IMR-90 (cell line): ENCODE results near the gene NAV2. TPM values are rescaled to one million over a fixed set of nuclear protein-coding genes. Genes with fewer than 3 reads are reported as not detected.

ENCODE experiments used
- ATAC-seq: fragments of 200-7000 bp; cut with Tn5 transposase; 2 replicates; pipeline ENCODE4 v1.9.1; 2020; ENCODE audit warnings: low read depth, mild to moderate bottlenecking, moderate library complexity
- BruUV-seq: library from RNA; stranded (reverse); fragments of 400-500 nt; replicated peaks from 2 replicates; lab custom pipeline; 2021; lab: Mats Ljungman, UMichigan
- CTCF ChIA-PET: fragments of 300-600 bp; formaldehyde crosslinking; extraction: SDS; loops from one replicate; lab custom pipeline; 2021; ENCODE audit warnings: antibody characterized with exemption; lab: Yijun Ruan, JAX
- POLR2A ChIA-PET: fragments of 300-600 bp; sonication (Branson Sonifier 250); formaldehyde crosslinking; loops from one replicate; lab custom pipeline; 2022; ENCODE audit warnings: antibody characterized with exemption; ENCODE audit not compliant: unreplicated experiment; lab: Charles Lee
- DNase-seq: peaks from one replicate; pipeline ENCODE4 v3.0.0; 2013
- H2AFZ ChIP-seq: replicated peaks from 2 replicates; pipeline ENCODE3; 2013; ENCODE audit warnings: low read length, mild to moderate bottlenecking; ENCODE audit not compliant: poor library complexity
- H2AK5ac ChIP-seq: 2 replicates; pipeline ENCODE4 v1.6.1; 2013; ENCODE audit warnings: low read depth, low read length, inconsistent platforms
- H2AK9ac ChIP-seq: replicated peaks from 2 replicates; pipeline ENCODE3; 2013; ENCODE audit warnings: mild to moderate bottlenecking, low read depth, low read length, moderate library complexity; ENCODE audit not compliant: poor library complexity
- H2BK120ac ChIP-seq: 2 replicates; pipeline ENCODE4 v1.6.1; 2013; ENCODE audit warnings: low read depth, low read length, inconsistent platforms
- H2BK15ac ChIP-seq: 3 replicates; pipeline ENCODE4 v1.6.1; 2013; ENCODE audit warnings: low read depth, low read length, inconsistent platforms
- H2BK20ac ChIP-seq: 2 replicates; pipeline ENCODE4 v1.6.1; 2013; ENCODE audit warnings: low read depth, mild to moderate bottlenecking, inconsistent platforms, low read length, moderate library complexity
- H2BK5ac ChIP-seq: 2 replicates; pipeline ENCODE4 v1.6.1; 2013; ENCODE audit warnings: mild to moderate bottlenecking, low read depth, low read length, inconsistent platforms; ENCODE audit not compliant: poor library complexity, severe bottlenecking
- H3K14ac ChIP-seq: replicated peaks from 2 replicates; pipeline ENCODE4 v1.6.1; 2013; ENCODE audit warnings: low read depth, low read length, inconsistent platforms
- H3K18ac ChIP-seq: 2 replicates; pipeline ENCODE4 v1.6.1; 2013; ENCODE audit warnings: low read depth, low read length, control low read depth
- H3K23ac ChIP-seq: 2 replicates; pipeline ENCODE4 v1.6.1; 2013; ENCODE audit warnings: low read depth, low read length, inconsistent platforms
- H3K27ac ChIP-seq: 2 replicates; pipeline ENCODE4 v1.5.1; 2013; ENCODE audit warnings: mild to moderate bottlenecking, control low read depth, low read length; ENCODE audit not compliant: insufficient read depth
- H3K27me3 ChIP-seq: 2 replicates; pipeline ENCODE4 v1.6.1; 2013; ENCODE audit warnings: low read length; ENCODE audit not compliant: control insufficient read depth, insufficient read depth
- H3K36me3 ChIP-seq: 2 replicates; pipeline ENCODE4 v1.6.1; 2013; ENCODE audit warnings: low read length, mixed read lengths; ENCODE audit not compliant: control insufficient read depth, insufficient read depth
- H3K4ac ChIP-seq: 2 replicates; pipeline ENCODE4 v1.6.1; 2013; ENCODE audit warnings: low read depth, low read length, inconsistent platforms
- H3K4me1 ChIP-seq: 2 replicates; pipeline ENCODE4 v1.6.1; 2013; ENCODE audit warnings: low read length, mixed read lengths; ENCODE audit not compliant: control insufficient read depth, insufficient read depth
- H3K4me2 ChIP-seq: 2 replicates; pipeline ENCODE4 v1.6.1; 2013; ENCODE audit warnings: low read depth, mild to moderate bottlenecking, control low read depth, low read length, moderate library complexity
- H3K4me3 ChIP-seq: 2 replicates; pipeline ENCODE4 v1.5.1; 2013; ENCODE audit warnings: low read depth, mild to moderate bottlenecking, control low read depth, low read length, moderate library complexity; ENCODE audit not compliant: insufficient read depth
- H3K56ac ChIP-seq: 2 replicates; pipeline ENCODE4 v1.6.1; 2013; ENCODE audit warnings: low read length, inconsistent platforms; ENCODE audit not compliant: insufficient read depth; ENCODE audit errors: extremely low read depth
- H3K79me1 ChIP-seq, 2 experiments: 2 replicates each; pipeline ENCODE4 v1.6.1; 2013; ENCODE audit warnings: low read length in 2 of 2, inconsistent platforms in 1 of 2, low read depth in 1 of 2
- H3K9ac ChIP-seq: 2 replicates; pipeline ENCODE4 v1.6.1; 2013; ENCODE audit warnings: low read depth, low read length, control low read depth
- H3K9me1 ChIP-seq: 2 replicates; pipeline ENCODE4 v1.6.1; 2013; ENCODE audit warnings: low read length, inconsistent platforms; ENCODE audit not compliant: insufficient read depth
- H3K9me3 ChIP-seq: 2 replicates; pipeline ENCODE4 v1.6.1; 2013; ENCODE audit warnings: low read length; ENCODE audit not compliant: control insufficient read depth, insufficient read depth
- H4K20me1 ChIP-seq: 2 replicates; pipeline ENCODE4 v1.6.1; 2013; ENCODE audit warnings: low read length, inconsistent platforms; ENCODE audit not compliant: insufficient read depth
- H4K5ac ChIP-seq: 2 replicates; pipeline ENCODE4 v1.6.1; 2013; ENCODE audit warnings: mild to moderate bottlenecking, low read depth, low read length, control low read depth
- H4K8ac ChIP-seq, 2 experiments: 2 replicates each; pipeline ENCODE4 v1.6.1; 2013; ENCODE audit warnings: low read depth in 2 of 2, low read length in 2 of 2, control low read depth in 1 of 2, inconsistent platforms in 1 of 2
- H4K91ac ChIP-seq: 2 replicates; pipeline ENCODE4 v1.6.1; 2013; ENCODE audit warnings: low read depth, low read length, inconsistent platforms; ENCODE audit not compliant: insufficient read depth
- BHLHE40 ChIP-seq: fragments of 150-350 bp; IDR thresholded peaks from 2 replicates; pipeline ENCODE4 v1.6.1; 2016; ENCODE audit warnings: mild to moderate bottlenecking, low read depth, low read length
- CEBPB ChIP-seq: IDR thresholded peaks from 2 replicates; pipeline ENCODE4 v1.6.1; 2012; ENCODE audit warnings: low read depth, low read length, improper control_type of control experiment
- FOS ChIP-seq: fragments of 150-350 bp; IDR thresholded peaks from 2 replicates; pipeline ENCODE4 v1.6.1; 2016; ENCODE audit warnings: low read depth, low read length
- MAFK ChIP-seq: IDR thresholded peaks from 2 replicates; pipeline ENCODE4 v1.6.1; 2012; ENCODE audit warnings: low read depth, low read length, improper control_type of control experiment
- MAZ ChIP-seq: IDR thresholded peaks from 2 replicates; pipeline ENCODE4 v1.6.1; 2012; ENCODE audit warnings: low read depth, mild to moderate bottlenecking, low read length, improper control_type of control experiment, moderate library complexity, borderline replicate concordance
- MXI1 ChIP-seq: IDR thresholded peaks from 2 replicates; pipeline ENCODE4 v1.6.1; 2012; ENCODE audit warnings: low read depth, mild to moderate bottlenecking, low read length, moderate library complexity, borderline replicate concordance
- NFE2L2 ChIP-seq: fragments of 150-350 bp; IDR thresholded peaks from 2 replicates; pipeline ENCODE4 v1.6.1; 2016; ENCODE audit warnings: low read depth, mild to moderate bottlenecking, low read length
- POLR2A ChIP-seq: IDR thresholded peaks from 2 replicates; pipeline ENCODE4 v1.6.1; 2012; ENCODE audit warnings: mild to moderate bottlenecking, low read depth, low read length
- RAD21 ChIP-seq: IDR thresholded peaks from 2 replicates; pipeline ENCODE4 v1.6.1; 2012; ENCODE audit warnings: low read length, improper control_type of control experiment
- RCOR1 ChIP-seq: IDR thresholded peaks from 2 replicates; pipeline ENCODE4 v1.6.1; 2012; ENCODE audit warnings: mild to moderate bottlenecking, low read length, improper control_type of control experiment; ENCODE audit not compliant: insufficient replicate concordance
- RFX5 ChIP-seq: IDR thresholded peaks from 2 replicates; pipeline ENCODE4 v1.8.0; 2012; ENCODE audit warnings: low read depth, mild to moderate bottlenecking, low read length, moderate library complexity
- SMC3 ChIP-seq: fragments of 150-350 bp; IDR thresholded peaks from 2 replicates; pipeline ENCODE4 v1.6.1; 2016; ENCODE audit warnings: low read depth, mild to moderate bottlenecking, antibody characterized with exemption, low read length, moderate library complexity
- USF2 ChIP-seq: fragments of 150-350 bp; IDR thresholded peaks from 2 replicates; pipeline ENCODE4 v1.6.1; 2017; ENCODE audit warnings: mild to moderate bottlenecking, antibody characterized with exemption, low read length, low read depth
- WGBS, 2 experiments: methylation state at CpG; one replicate each; pipeline versions ENCODE4 v1.1.5 to v1.1.7; 2013; ENCODE audit warnings: missing lambda C conversion rate in 2 of 2; ENCODE audit not compliant: insufficient read length in 1 of 2; ENCODE audit errors: extremely low coverage in 2 of 2; 5-methylcytosine and 5-hydroxymethylcytosine counted together
- dilution Hi-C: fragments of 300-500 bp; cut with HindIII; formaldehyde crosslinking; loops from one replicate; pipeline ENCODE4 v1.14.3; 2018; ENCODE audit warnings: low sequenced_read_pairs; ENCODE audit not compliant: unreplicated experiment
- in situ Hi-C: fragments of 300-500 bp; cut with MboI; formaldehyde crosslinking; loops from 3 replicates; pipeline ENCODE4 v1.14.3; 2019; ENCODE audit warnings: low sequenced_read_pairs, inconsistent platforms, mixed read lengths
- intact Hi-C: fragments of 100-400 bp; cut with micrococcal nuclease; formaldehyde crosslinking; loops from 2 replicates; pipeline ENCODE4 v1.10.0; 2022
- polyA plus RNA-seq, 3 experiments: library from polyadenylated mRNA; depleted of rRNA; stranded (reverse); fragments of >200 nt; gene quantifications; 2 replicates each; pipeline ENCODE4 v1.2.3, GENCODE V29; 2012; ENCODE audit warnings: low replicate concordance in 1 of 3
- total RNA-seq: library from RNA; depleted of rRNA; stranded (reverse); fragments of >200 nt; gene quantifications from 2 replicates; pipeline ENCODE4 v1.2.3, GENCODE V29; 2012
- TF ChIP-seq, protein P1 (sequence below): conservative IDR thresholded peaks from 2 replicates; pipeline ENCODE4 v1.5.1; 2012; ENCODE audit warnings: mild to moderate bottlenecking, low read depth, low read length, improper control_type of control experiment

The NAV2 gene
- total and polyA plus RNA-seq, 2 of the 4 experiments (the other 2 are of a cell fraction), result 4.5 to 12.6 TPM

DNA sequence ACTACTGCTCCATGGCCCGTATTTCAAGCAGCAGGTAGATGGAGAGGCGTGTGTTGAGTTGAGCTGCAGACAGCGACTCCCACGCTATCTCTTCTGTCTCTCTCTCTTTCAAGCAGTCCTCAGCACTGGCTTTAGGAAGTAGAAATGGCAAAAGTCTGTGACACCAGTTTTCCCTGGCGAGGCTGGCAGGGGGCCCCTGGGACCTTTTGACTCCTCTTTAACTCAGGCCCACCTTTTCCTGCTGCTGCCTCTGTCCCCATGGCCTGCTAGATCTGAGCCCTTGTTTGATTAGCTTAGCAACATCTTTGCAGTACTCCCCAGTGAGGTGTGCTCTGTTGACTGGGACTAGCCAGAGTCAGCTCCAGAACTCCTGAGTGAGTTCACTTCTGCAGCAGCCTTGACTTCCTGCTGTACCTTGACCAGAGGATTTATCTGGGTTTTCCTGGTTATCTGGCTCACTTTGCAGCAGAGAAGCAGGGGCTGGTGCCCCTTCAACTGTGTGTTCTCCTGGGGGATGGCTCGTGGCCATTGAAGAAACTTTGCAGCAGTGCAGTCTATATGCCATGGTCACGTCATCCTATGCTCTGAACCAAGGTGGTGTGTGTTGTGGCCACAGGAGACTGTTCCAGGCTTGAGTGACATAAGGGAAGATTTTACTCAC, 263.8 kb downstream of the NAV2 start:
- Histone ChIP-seq H3K4me1 (peaks cover 24% of the 10 kb centered on the region), H2AFZ (no peak overlapping the region), H2BK5ac (no peak overlapping the region), H3K18ac (no peak overlapping the region), H3K23ac (no peak overlapping the region), H3K9me3 (no peaks in the 10 kb centered on the region), H3K27ac (no peak overlapping the region), H4K91ac (no peak overlapping the region; the same call in 1 of the 2 replicates), H4K5ac (no peak overlapping the region), H2BK20ac (no peak overlapping the region; the same call in 1 of the 2 replicates), H2BK120ac (no peak overlapping the region), H3K14ac (no peak overlapping the region), H3K27me3 (no peaks in the 10 kb centered on the region), H2AK5ac (peak overlapping the region; percentile 14; the same call in 1 of the 2 replicates), H3K56ac (no peak overlapping the region), H3K79me1 (peaks cover 21 to 23% of the 10 kb centered on the region in 2 experiments), H3K4ac (no peak overlapping the region; the same call in 1 of the 2 replicates), H3K4me2 (no peak overlapping the region), H3K9me1 (peaks cover 18% of the 10 kb centered on the region), H4K8ac (no peak overlapping the region), H3K36me3 (0 out of 2 replicates have a peak, but pooled peaks cover 3% of the 10 kb centered on the region), H2BK15ac (no peak overlapping the region; the same call in 2 of the 3 replicates), H3K4me3 (no peak overlapping the region), H2AK9ac (no peak overlapping the region), H4K20me1 (no peaks in the 10 kb centered on the region), H3K9ac (no peak overlapping the region)
- in situ Hi-C loops (no loop called here), intact Hi-C loops (no loop called here), dilution Hi-C loops (no loop called here)
- no TSS peak for BruUV-seq
- DNase-seq, result no peak
- WGBS, 2 experiments, result 67% methylated on average over 3 of the region's 7 CpGs; no CpG with 5 or more reads in 1 of the 2 experiments
- POLR2A ChIA-PET, result no interaction called here
- no peak for TF ChIP-seq NFE2L2
- no peak for TF ChIP-seq CEBPB
- no peak for TF ChIP-seq RCOR1
- no peak for TF ChIP-seq MXI1
- TF ChIP-seq MAZ, result no peak
- TF ChIP-seq, protein P1, sequence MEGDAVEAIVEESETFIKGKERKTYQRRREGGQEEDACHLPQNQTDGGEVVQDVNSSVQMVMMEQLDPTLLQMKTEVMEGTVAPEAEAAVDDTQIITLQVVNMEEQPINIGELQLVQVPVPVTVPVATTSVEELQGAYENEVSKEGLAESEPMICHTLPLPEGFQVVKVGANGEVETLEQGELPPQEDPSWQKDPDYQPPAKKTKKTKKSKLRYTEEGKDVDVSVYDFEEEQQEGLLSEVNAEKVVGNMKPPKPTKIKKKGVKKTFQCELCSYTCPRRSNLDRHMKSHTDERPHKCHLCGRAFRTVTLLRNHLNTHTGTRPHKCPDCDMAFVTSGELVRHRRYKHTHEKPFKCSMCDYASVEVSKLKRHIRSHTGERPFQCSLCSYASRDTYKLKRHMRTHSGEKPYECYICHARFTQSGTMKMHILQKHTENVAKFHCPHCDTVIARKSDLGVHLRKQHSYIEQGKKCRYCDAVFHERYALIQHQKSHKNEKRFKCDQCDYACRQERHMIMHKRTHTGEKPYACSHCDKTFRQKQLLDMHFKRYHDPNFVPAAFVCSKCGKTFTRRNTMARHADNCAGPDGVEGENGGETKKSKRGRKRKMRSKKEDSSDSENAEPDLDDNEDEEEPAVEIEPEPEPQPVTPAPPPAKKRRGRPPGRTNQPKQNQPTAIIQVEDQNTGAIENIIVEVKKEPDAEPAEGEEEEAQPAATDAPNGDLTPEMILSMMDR, result no peak
- no peak for TF ChIP-seq FOS
- TF ChIP-seq RFX5, result no peak
- no peak for TF ChIP-seq POLR2A
- TF ChIP-seq MAFK, result no peak
- TF ChIP-seq USF2, result no peak
- no peak for TF ChIP-seq BHLHE40
- no peak for TF ChIP-seq RAD21
- no peak for TF ChIP-seq SMC3
- ATAC-seq, result no peak
- CTCF ChIA-PET, result no interaction called here
